Activated CD8-positive, alpha-beta memory T cell treated with anti-CD3 and anti-CD28 coated beads for 36 hours (primary cell): Measurements from ENCODE around the gene BABAM2. TPM values are rescaled to one million over a fixed set of nuclear protein-coding genes. Genes with fewer than 3 reads are reported as not detected.

Experiments
- CTCF ChIA-PET: fragments of 350-600 bp; sonication (Branson Sonifier 250); formaldehyde crosslinking; loops from one replicate; lab custom pipeline; 2021; ENCODE audit warnings: antibody characterized with exemption; lab: Charles Lee
- POLR2A ChIA-PET: fragments of 350-600 bp; sonication (Branson Sonifier 250); formaldehyde crosslinking; loops from one replicate; lab custom pipeline; 2021; ENCODE audit warnings: antibody characterized with exemption; lab: Charles Lee
- total RNA-seq, 2 experiments: library from RNA; stranded (reverse); gene quantifications; one replicate each; pipeline ENCODE4 v1.2.3, GENCODE V29; 2021

BABAM2 gene
- total RNA-seq, 2 experiments from 2014 or later: 79.4 to 79.9 TPM

- ChIA-PET CTCF (interaction anchor here (0.6 kb wide), 1 partner anchor 23 kb away, joined by 3 read pairs; no protein-coding TSS in a partner anchor), POLR2A (no interaction called here)
Observed at GRCh38 chr2:28282861-28283646, 392.5 kb downstream of the BABAM2 start.

GRCh38 chr2:28283861-28284260 lies 393.3 kb downstream of the BABAM2 start:
- ChIA-PET CTCF (no interaction called here), POLR2A (no interaction called here)

- CTCF ChIA-PET: no interaction called here
Observed at GRCh38 chr2:28286678-28287077, 396.1 kb downstream of the BABAM2 start.

GRCh38 chr2:28287256-28287915 lies 396.9 kb downstream of the BABAM2 start:
- ChIA-PET CTCF (no interaction called here), POLR2A (no interaction called here)

More at GRCh38 chr2:28286678-28287077, 396.1 kb downstream of the BABAM2 start:
- POLR2A ChIA-PET: no interaction called here

- ChIA-PET POLR2A (no interaction called here), CTCF (interaction anchor here (0.7 kb wide), 1 partner anchor 626 kb away, joined by 3 read pairs; no protein-coding TSS in a partner anchor)
Observed at GRCh38 chr2:28288620-28289019, 398.1 kb downstream of the BABAM2 start.

GRCh38 chr2:28291811-28292440 lies 401.4 kb downstream of the BABAM2 start:
- CTCF ChIA-PET: no interaction called here
- POLR2A ChIA-PET: no interaction called here

GRCh38 chr2:28292491-28292890 lies 402.0 kb downstream of the BABAM2 start:
- ChIA-PET CTCF (no interaction called here), POLR2A (no interaction called here)

GRCh38 chr2:28293416-28293815 lies 402.9 kb downstream of the BABAM2 start:
- POLR2A ChIA-PET: no interaction called here
- CTCF ChIA-PET: no interaction called here

GRCh38 chr2:28294451-28294850 lies 403.9 kb downstream of the BABAM2 start:
- CTCF ChIA-PET: interaction anchor here (0.6 kb wide), 1 partner anchor 10 kb away, joined by 3 read pairs; no protein-coding TSS in a partner anchor
- POLR2A ChIA-PET: no interaction called here

GRCh38 chr2:28296243-28296642 lies 405.7 kb downstream of the BABAM2 start:
- POLR2A ChIA-PET: no interaction called here
- CTCF ChIA-PET: no interaction called here

GRCh38 chr2:28296904-28297303 lies 406.4 kb downstream of the BABAM2 start:
- CTCF ChIA-PET: no interaction called here
- POLR2A ChIA-PET: no interaction called here

GRCh38 chr2:28297531-28297930 lies 407.0 kb downstream of the BABAM2 start:
- CTCF ChIA-PET: no interaction called here
- POLR2A ChIA-PET: no interaction called here

- POLR2A ChIA-PET: no interaction called here
- CTCF ChIA-PET: no interaction called here
Observed at GRCh38 chr2:28298406-28298805, 407.9 kb downstream of the BABAM2 start.

GRCh38 chr2:28300485-28301341 lies 410.2 kb downstream of the BABAM2 start:
- CTCF ChIA-PET: no interaction called here
- POLR2A ChIA-PET: no interaction called here

- ChIA-PET POLR2A (no interaction called here), CTCF (no interaction called here)
Observed at GRCh38 chr2:28305202-28305601, 414.7 kb downstream of the BABAM2 start.

- ChIA-PET CTCF (no interaction called here), POLR2A (no interaction called here)
Observed at GRCh38 chr2:28310107-28310506, 419.6 kb downstream of the BABAM2 start.

- POLR2A ChIA-PET: no interaction called here
- CTCF ChIA-PET: no interaction called here
Observed at GRCh38 chr2:28311660-28312249, 421.2 kb downstream of the BABAM2 start.

- ChIA-PET POLR2A (no interaction called here), CTCF (no interaction called here)
Observed at GRCh38 chr2:28312307-28313219, 422.0 kb downstream of the BABAM2 start.
